ENCODE measurements around the gene ALKBH8. TPM values are rescaled to one million over a fixed set of nuclear protein-coding genes. Genes with fewer than 3 reads are reported as not detected.

ALKBH8 gene
- total RNA-seq, 1 donor from 2014 or later: 6.4 TPM

- Mint-ChIP-seq H3K27ac (ENCODE audit: unreplicated experiment) (no peak overlapping the region), H3K27me3 (ENCODE audit: unreplicated experiment) (peaks cover 24% of the 10 kb centered on the region), H3K4me1 (ENCODE audit: low read depth, unreplicated experiment) (peaks cover 11% of the 10 kb centered on the region), H3K4me3 (ENCODE audit: unreplicated experiment) (no peak overlapping the region), H3K36me3 (ENCODE audit: unreplicated experiment) (no peaks in the 10 kb centered on the region), H3K9me3 (ENCODE audit: unreplicated experiment) (peaks cover 9% of the 10 kb centered on the region)
- no peak for TF ChIP-seq CTCF (IDR thresholded peaks at IDR 0.05; ENCODE audit: partially characterized antibody, unreplicated experiment)
- no peak for DNase-seq
These were observed 28.4 kb upstream of the ALKBH8 start for GRCh38 chr11:107593951-107594350.

DNA sequence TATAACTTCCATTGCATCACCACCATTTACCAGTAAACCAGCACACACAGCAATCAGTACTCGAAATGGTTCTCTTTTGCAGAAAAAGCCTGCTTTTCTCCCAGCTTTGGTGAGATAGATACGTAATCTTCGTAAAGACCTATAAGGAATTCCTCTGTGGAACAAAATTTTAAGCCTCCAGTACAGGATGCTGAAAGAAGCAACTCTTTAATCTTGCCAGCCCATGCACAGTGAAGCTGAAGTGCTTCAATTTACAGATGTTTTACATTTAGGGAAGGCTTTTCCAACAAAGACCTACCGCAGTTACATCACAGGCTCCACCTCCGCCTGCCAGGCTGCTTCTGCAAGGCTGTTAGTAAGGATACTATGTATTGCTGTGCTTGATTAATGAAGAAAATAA lies 27.3 kb upstream of the ALKBH8 start:
- Mint-ChIP-seq H3K36me3 (ENCODE audit: unreplicated experiment) (no peaks in the 10 kb centered on the region), H3K27ac (ENCODE audit: unreplicated experiment) (no peak overlapping the region), H3K4me3 (ENCODE audit: unreplicated experiment) (peak overlapping the region; percentile 83), H3K9me3 (ENCODE audit: unreplicated experiment) (peaks cover 9% of the 10 kb centered on the region), H3K4me1 (ENCODE audit: low read depth, unreplicated experiment) (peaks cover 11% of the 10 kb centered on the region), H3K27me3 (ENCODE audit: unreplicated experiment) (peaks cover 25% of the 10 kb centered on the region)
- no peak for DNase-seq
- TF ChIP-seq CTCF (IDR thresholded peaks at IDR 0.05; ENCODE audit: partially characterized antibody, unreplicated experiment): no peak

GRCh38 chr11:107592231-107592590 lies 26.7 kb upstream of the ALKBH8 start:
- peak overlapping the region; percentile 83 for H3K4me3 Mint-ChIP-seq (ENCODE audit: unreplicated experiment)
- no peaks in the 10 kb centered on the region for H3K36me3 Mint-ChIP-seq (ENCODE audit: unreplicated experiment)
- H3K27me3 Mint-ChIP-seq (ENCODE audit: unreplicated experiment): peaks cover 25% of the 10 kb centered on the region
- peaks cover 11% of the 10 kb centered on the region for H3K4me1 Mint-ChIP-seq (ENCODE audit: low read depth, unreplicated experiment)
- H3K9me3 Mint-ChIP-seq (ENCODE audit: unreplicated experiment): peaks cover 9% of the 10 kb centered on the region
- no peak for TF ChIP-seq CTCF (IDR thresholded peaks at IDR 0.05; ENCODE audit: partially characterized antibody, unreplicated experiment)
- H3K27ac Mint-ChIP-seq (ENCODE audit: unreplicated experiment): no peak overlapping the region
- DNase-seq: no peak

GRCh38 chr11:107591378-107592230 lies 26.1 kb upstream of the ALKBH8 start:
- no peak for TF ChIP-seq CTCF (IDR thresholded peaks at IDR 0.05; ENCODE audit: partially characterized antibody, unreplicated experiment)
- Mint-ChIP-seq H3K4me3 (ENCODE audit: unreplicated experiment) (peak overlapping the region; percentile 83), H3K27ac (ENCODE audit: unreplicated experiment) (no peak overlapping the region), H3K36me3 (ENCODE audit: unreplicated experiment) (no peaks in the 10 kb centered on the region), H3K27me3 (ENCODE audit: unreplicated experiment) (peaks cover 25% of the 10 kb centered on the region), H3K9me3 (ENCODE audit: unreplicated experiment) (peaks cover 9% of the 10 kb centered on the region), H3K4me1 (ENCODE audit: low read depth, unreplicated experiment) (peaks cover 11% of the 10 kb centered on the region)
- peak; percentile 57 for DNase-seq

Measured in glutamatergic neuron (in vitro differentiated cells).